Testis (tissue), 2 donors: ENCODE results near the gene PHF23.

Experiments used
- CTCF ChIP-seq, 3 experiments: fragments of 450-650 bp in 2 of 3; fragments of 200-600 bp in 1 of 3; sonication (generic) in 1 of 3; IDR thresholded peaks; one replicate each; pipeline ENCODE4 v1.5.1; 2016 to 2019; ENCODE audit warnings: antibody characterized with exemption in 3 of 3, mild to moderate bottlenecking in 2 of 3, moderate library complexity in 1 of 3
- POLR2A ChIP-seq: fragments of 450-650 bp; IDR thresholded peaks from one replicate; pipeline ENCODE4 v1.6.1; 2017; ENCODE audit warnings: antibody characterized with exemption, mild to moderate bottlenecking, moderate library complexity

DNA sequence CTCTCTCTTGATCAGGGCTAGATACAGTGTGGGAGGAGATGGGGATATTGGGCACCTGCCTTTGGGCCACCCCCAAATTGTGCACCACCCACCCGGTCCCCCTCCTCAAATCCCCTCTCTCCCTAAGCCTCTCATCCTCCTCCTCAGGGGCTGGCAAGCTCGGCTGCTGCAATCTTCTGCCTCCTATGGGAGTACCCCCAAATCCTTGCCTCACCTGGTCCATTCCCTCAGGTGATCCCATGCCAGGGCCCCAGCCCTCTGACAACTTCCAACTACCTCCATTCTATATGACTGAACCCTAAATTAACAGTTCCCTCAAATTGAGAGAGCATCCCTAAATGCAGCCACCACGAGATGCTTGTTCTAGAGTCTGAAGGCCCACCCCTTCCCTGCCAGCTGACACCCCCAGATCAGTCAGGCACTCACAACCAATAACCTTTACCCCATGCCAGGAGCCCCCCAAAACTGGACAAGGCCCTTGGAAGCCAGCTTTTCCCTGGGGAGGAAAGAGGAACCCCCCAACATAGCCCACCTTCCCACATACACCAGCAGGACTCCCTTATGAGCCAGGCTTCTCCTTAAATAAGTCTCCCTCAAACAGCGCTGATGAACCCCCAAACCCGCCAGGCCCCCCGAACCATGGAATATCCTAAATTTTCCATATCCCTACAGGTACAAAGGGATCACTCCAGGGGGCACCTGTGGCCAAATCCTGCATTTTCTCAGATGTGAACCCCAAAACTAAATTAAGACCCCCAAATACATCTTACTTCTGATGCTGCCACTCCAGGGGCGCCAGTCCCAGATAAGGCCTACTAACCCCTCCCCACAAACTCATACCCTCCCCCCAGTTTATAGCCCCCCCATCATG lies 22.8 kb downstream of the PHF23 start:
- TF ChIP-seq CTCF (IDR thresholded peaks at IDR 0.05) (no peak), POLR2A (no peak)
